GM12878 (cell line): Measurements from ENCODE around the gene AP3B1. TPM values are rescaled to one million over a fixed set of nuclear protein-coding genes. Genes with fewer than 3 reads are reported as not detected.

Experiments used
- ATAC-seq: fragments of 200-7000 bp; cut with Tn5 transposase; 3 replicates; pipeline ENCODE4 v1.9.1; 2020; ENCODE audit warnings: mild to moderate bottlenecking, moderate library complexity
- BruUV-seq: library from RNA; stranded (reverse); fragments of 400-500 nt; replicated peaks from 2 replicates; lab custom pipeline; 2021; lab: Mats Ljungman, UMichigan
- CTCF ChIA-PET: fragments of 300-600 bp; sonication (Branson Sonifier 250); formaldehyde crosslinking; extraction: SDS; loops from one replicate; lab custom pipeline; 2021; ENCODE audit warnings: inconsistent platforms; lab: Yijun Ruan, JAX
- POLR2A ChIA-PET: fragments of 350-600 bp; formaldehyde crosslinking; extraction: SDS; loops from one replicate; lab custom pipeline; 2021; ENCODE audit warnings: inconsistent platforms; lab: Charles Lee
- RAD21 ChIA-PET: fragments of 300-600 bp; sonication (Branson Sonifier 250); formaldehyde crosslinking; loops from one replicate; lab custom pipeline; 2023; ENCODE audit warnings: antibody characterized with exemption; ENCODE audit not compliant: unreplicated experiment; lab: Charles Lee
- SMC1A ChIA-PET: fragments of 300-600 bp; sonication (Branson Sonifier 250); formaldehyde crosslinking; loops from one replicate; lab custom pipeline; 2023; ENCODE audit not compliant: unreplicated experiment, uncharacterized antibody; lab: Charles Lee
- DNase-seq: peaks from one replicate; pipeline ENCODE4 v3.0.0-alpha.2; 2011; ENCODE audit warnings: low read depth, low spot score
- FAIRE-seq: peaks from 3 replicates; lab custom pipeline; 2011; peaks lifted over from hg19 to GRCh38; lab: Jason Lieb, UNC
- H2AFZ ChIP-seq: 2 replicates; pipeline ENCODE4 v1.6.0; 2011; ENCODE audit warnings: low read depth, low read length, control low read depth; ENCODE audit not compliant: control insufficient read depth
- H3K27ac ChIP-seq: 2 replicates; pipeline ENCODE4 v1.5.1; 2011; ENCODE audit warnings: control low read depth; ENCODE audit not compliant: control insufficient read depth, insufficient read depth
- H3K27me3 ChIP-seq, 2 experiments: replicated peaks in 1 of 2; 2 replicates each; pipeline versions ENCODE4 v1.6.0 to v1.6.1; 2011; ENCODE audit warnings: low read length in 1 of 2; ENCODE audit not compliant: control insufficient read depth in 2 of 2, insufficient read depth in 2 of 2
- H3K36me3 ChIP-seq, 2 experiments: 2 replicates each; pipeline ENCODE4 v1.5.1; 2011; ENCODE audit warnings: low read length in 1 of 2; ENCODE audit not compliant: control insufficient read depth in 2 of 2, insufficient read depth in 2 of 2
- H3K4me1 ChIP-seq: 2 replicates; pipeline ENCODE4 v1.6.1; 2011; ENCODE audit warnings: mild to moderate bottlenecking, low read length, moderate library complexity, mixed read lengths; ENCODE audit not compliant: control insufficient read depth, insufficient read depth
- H3K4me2 ChIP-seq: 2 replicates; pipeline ENCODE4 v1.6.0; 2011; ENCODE audit warnings: control low read depth; ENCODE audit not compliant: control insufficient read depth, insufficient read depth
- H3K4me3 ChIP-seq: fragments of 200-600 bp; sonication (generic); 2 replicates; pipeline ENCODE4 v1.5.1; 2016
- H3K79me2 ChIP-seq: 2 replicates; pipeline ENCODE4 v1.6.0; 2011; ENCODE audit warnings: low read length; ENCODE audit not compliant: control insufficient read depth, insufficient read depth
- H3K9ac ChIP-seq: 2 replicates; pipeline ENCODE4 v1.8.0; 2011; ENCODE audit warnings: low read length, control low read depth, mixed read lengths; ENCODE audit not compliant: control insufficient read depth, insufficient read depth
- H3K9me3 ChIP-seq: replicated peaks from 3 replicates; pipeline ENCODE4 v1.5.1; 2011; ENCODE audit warnings: mild to moderate bottlenecking, low read length; ENCODE audit not compliant: control insufficient read depth, insufficient read depth
- H4K20me1 ChIP-seq: 2 replicates; pipeline ENCODE4 v1.6.0; 2011; ENCODE audit not compliant: control insufficient read depth, insufficient read depth
- ATF3 ChIP-seq: IDR thresholded peaks from 2 replicates; pipeline ENCODE4 v1.6.1; 2011; ENCODE audit warnings: low read depth, mild to moderate bottlenecking, low read length, moderate library complexity, borderline replicate concordance; ENCODE audit errors: extremely low read depth
- CHD2 ChIP-seq: IDR thresholded peaks from 2 replicates; pipeline ENCODE4 v1.6.1; 2011; ENCODE audit warnings: low read depth, low read length, improper control_type of control experiment, borderline replicate concordance
- HCFC1 ChIP-seq: fragments of 150-350 bp; IDR thresholded peaks from 2 replicates; pipeline ENCODE4 v1.6.1; 2014; ENCODE audit warnings: low read length
- RBBP5 ChIP-seq: fragments of 200-600 bp; sonication (generic); conservative IDR thresholded peaks from 2 replicates; pipeline ENCODE4 v1.6.1; 2016
- SIX5 ChIP-seq: IDR thresholded peaks from 2 replicates; pipeline ENCODE4 v1.6.1; 2011; ENCODE audit warnings: mild to moderate bottlenecking, low read depth, low read length, moderate library complexity; ENCODE audit not compliant: severe bottlenecking
- WGBS: methylation state at CpG from one replicate; pipeline ENCODE4 v1.1.6; 2016; ENCODE audit warnings: low lambda C conversion rate; ENCODE audit not compliant: insufficient replicate concordance, insufficient coverage; ENCODE audit errors: missing lambda C conversion rate; 5-methylcytosine and 5-hydroxymethylcytosine counted together
- in situ Hi-C: fragments of 300-500 bp; cut with MboI; formaldehyde crosslinking; loops from 9 replicates; pipeline ENCODE4 v1.14.3; 2018; ENCODE audit warnings: mixed read lengths
- intact Hi-C: fragments of 100-400 bp; cut with micrococcal nuclease; formaldehyde crosslinking; loops from one replicate; pipeline ENCODE4 v1.14.2; 2022; ENCODE audit not compliant: unreplicated experiment
- polyA plus RNA-seq, 11 experiments: library from polyadenylated mRNA; depleted of rRNA in 4 of 11; unstranded in 6 of 11; stranded (reverse) in 5 of 11; fragments of >200 nt; fragmentation: Nextera tagmentation in 4 of 11; fragmentation: Illumina TruSeq in 1 of 11; extraction: Ambion mirVana in 4 of 11; extraction: Trizol in 1 of 11; gene quantifications; 1 replicate in 1 of 11; 2 replicates in 10 of 11; pipeline versions ENCODE4 v1.2.1 to v1.2.3, GENCODE V29; 2011 to 2016; ENCODE audit warnings: inconsistent platforms in 2 of 11, missing spikeins in 2 of 11, low read depth in 1 of 11
- total RNA-seq, 4 experiments: library from RNA; depleted of rRNA in 3 of 4; stranded (reverse); fragments of >200 nt in 3 of 4; fragmentation: Illumina TruSeq in 1 of 4; extraction: Trizol in 1 of 4; gene quantifications; 2 replicates each; pipeline versions ENCODE4 v1.2.1 to v1.2.3, GENCODE V29; 2013 to 2021
- TF ChIP-seq, protein P1 (sequence below), 3 experiments: IDR thresholded peaks in 2 of 3; conservative IDR thresholded peaks in 1 of 3; 2 replicates each; pipeline ENCODE4 v1.5.1; 2011; ENCODE audit warnings: low read depth in 3 of 3, low read length in 3 of 3, mild to moderate bottlenecking in 3 of 3, control low read depth in 2 of 3, moderate library complexity in 2 of 3, inconsistent platforms in 1 of 3, mixed read lengths in 1 of 3; ENCODE audit not compliant: control insufficient read depth in 2 of 3, insufficient read depth in 1 of 3; ENCODE audit errors: extremely low read depth in 1 of 3

The AP3B1 gene
- total and polyA plus RNA-seq, 10 of the 15 experiments (the other 5 are each of a cell fraction or from before 2014, with no cell fraction given), result 30.9 to 70.8 (median 46.0) TPM

GRCh38 chr5:78127875-78128274, 166.6 kb downstream of the AP3B1 start (continued):
- TF ChIP-seq, protein P1, sequence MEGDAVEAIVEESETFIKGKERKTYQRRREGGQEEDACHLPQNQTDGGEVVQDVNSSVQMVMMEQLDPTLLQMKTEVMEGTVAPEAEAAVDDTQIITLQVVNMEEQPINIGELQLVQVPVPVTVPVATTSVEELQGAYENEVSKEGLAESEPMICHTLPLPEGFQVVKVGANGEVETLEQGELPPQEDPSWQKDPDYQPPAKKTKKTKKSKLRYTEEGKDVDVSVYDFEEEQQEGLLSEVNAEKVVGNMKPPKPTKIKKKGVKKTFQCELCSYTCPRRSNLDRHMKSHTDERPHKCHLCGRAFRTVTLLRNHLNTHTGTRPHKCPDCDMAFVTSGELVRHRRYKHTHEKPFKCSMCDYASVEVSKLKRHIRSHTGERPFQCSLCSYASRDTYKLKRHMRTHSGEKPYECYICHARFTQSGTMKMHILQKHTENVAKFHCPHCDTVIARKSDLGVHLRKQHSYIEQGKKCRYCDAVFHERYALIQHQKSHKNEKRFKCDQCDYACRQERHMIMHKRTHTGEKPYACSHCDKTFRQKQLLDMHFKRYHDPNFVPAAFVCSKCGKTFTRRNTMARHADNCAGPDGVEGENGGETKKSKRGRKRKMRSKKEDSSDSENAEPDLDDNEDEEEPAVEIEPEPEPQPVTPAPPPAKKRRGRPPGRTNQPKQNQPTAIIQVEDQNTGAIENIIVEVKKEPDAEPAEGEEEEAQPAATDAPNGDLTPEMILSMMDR (IDR thresholded peaks at IDR 0.05 in 2 of 3, conservative IDR thresholded peaks at IDR 0.05 in 1 of 3; ENCODE audit: control insufficient read depth in 2 of 3, extremely low read depth in 1 of 3, insufficient read depth in 1 of 3, low read depth in 3 of 3, low read length in 3 of 3), result peak in 2 of 3 experiments; percentile 20 to 28; a peak in 2 of 6 replicates

DNA sequence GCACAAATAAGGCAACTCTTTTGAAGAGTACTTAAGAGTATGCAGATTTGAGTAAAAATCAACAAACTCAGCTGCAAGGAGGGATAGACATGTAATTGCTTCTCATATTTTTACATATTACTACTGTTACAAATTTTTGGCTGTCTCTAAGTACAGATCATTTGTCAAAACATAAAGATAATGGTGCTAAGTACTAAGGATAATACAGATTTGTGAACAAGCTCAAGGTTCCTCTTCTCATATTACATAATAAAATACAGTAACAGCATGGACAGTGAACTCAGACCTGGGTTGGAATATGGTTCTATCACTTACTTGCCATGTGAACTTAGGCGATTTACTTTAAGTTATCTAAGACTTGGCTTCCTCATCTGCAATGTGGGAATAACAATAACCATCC, 168.0 kb downstream of the AP3B1 start:
- intact Hi-C loops (no loop called here), in situ Hi-C loops (no loop called here)
- H3K4me1 ChIP-seq, result no peaks in the 10 kb centered on the region
- H3K4me3 ChIP-seq, result no peak overlapping the region
- ChIA-PET POLR2A (interaction anchor here (0.7 kb wide), 2 partner anchors 786 to 1111 kb away, joined by 6 to 7 read pairs; no protein-coding TSS in a partner anchor), RAD21 (interaction anchor here (0.6 to 1.1 kb wide), 2 partner anchors 69 to 141 kb away, joined by 3 read pairs; no protein-coding TSS in a partner anchor), SMC1A (interaction anchor here (1.8 kb wide), 1 partner anchor 39 kb away, joined by 4 read pairs; no protein-coding TSS in a partner anchor), CTCF (interaction anchor here (2.7 kb wide), 1 partner anchor 12 kb away, joined by 8 read pairs; no protein-coding TSS in a partner anchor)
- H3K27me3 ChIP-seq, result no peaks in the 10 kb centered on the region
- no peaks in the 10 kb centered on the region; a peak in 2 of 4 replicates for H3K36me3 ChIP-seq
- ATAC-seq, result no peak
- H4K20me1 ChIP-seq, result no peaks in the 10 kb centered on the region
- 94% methylated on average over 1 of the region's 1 CpG for WGBS
- no peaks in the 10 kb centered on the region for H3K9me3 ChIP-seq
- no peak overlapping the region for H3K9ac ChIP-seq
- no peaks in the 10 kb centered on the region for H3K79me2 ChIP-seq
- FAIRE-seq, result no peak
- no peak for TF ChIP-seq CHD2
- no peak for TF ChIP-seq SIX5
- no peak for TF ChIP-seq HCFC1
- no peak for TF ChIP-seq RBBP5
- no peak for TF ChIP-seq ATF3
- no TSS peak for BruUV-seq
- DNase-seq, result no peak
- H2AFZ ChIP-seq, result no peak overlapping the region
- H3K27ac ChIP-seq, result no peak overlapping the region
- no peak overlapping the region for H3K4me2 ChIP-seq
